ENCODE results near the gene KCNK15.

GRCh38 chr20:44758247-44759101, 12.8 kb downstream of the KCNK15 start:
- TF ChIP-seq CTCF (IDR thresholded peaks at IDR 0.05) (no peak), ZFX (IDR thresholded peaks at IDR 0.05; ENCODE audit: borderline replicate concordance) (no peak)
